GM21515 (cell line): Measurements from ENCODE around the gene UPK3A.
"Not testable (repeated sequence)": the region's sequence is repeated elsewhere in the genome, so short reads cannot be mapped to it uniquely, and the experiment has no call there.

ENCODE experiments used
- ATAC-seq: cut with Tn5 transposase; IDR thresholded peaks from one replicate; pipeline ENCODE4 v1.9.1; 2021; ENCODE audit not compliant: unreplicated experiment

The UPK3A gene

GRCh38 chr22:45278125-45278524 is 6.6 kb upstream of the UPK3A start:
- ATAC-seq = no peak

GRCh38 chr22:45280587-45280980 is 4.2 kb upstream of the UPK3A start:
- no peak for ATAC-seq

GRCh38 chr22:45281010-45281409 is 3.7 kb upstream of the UPK3A start:
- ATAC-seq = no peak

GRCh38 chr22:45285263-45286058 is 712 bp downstream of the UPK3A start:
- no peak for ATAC-seq

- ATAC-seq = no peak
Measured at GRCh38 chr22:45286854-45287551, 2.3 kb downstream of the UPK3A start.

- ATAC-seq = no peak
Measured at GRCh38 chr22:45290410-45290936, 5.7 kb downstream of the UPK3A start.

GRCh38 chr22:45291061-45291930 is 6.5 kb downstream of the UPK3A start:
- no peak for ATAC-seq

- no peak for ATAC-seq
Measured at GRCh38 chr22:45291931-45292290, 7.2 kb downstream of the UPK3A start.

GRCh38 chr22:45292731-45293442 is 8.1 kb downstream of the UPK3A start:
- no peak for ATAC-seq

GRCh38 chr22:45294030-45294429 is 9.3 kb downstream of the UPK3A start:
- no peak for ATAC-seq

GRCh38 chr22:45295004-45295403 is 10.3 kb downstream of the UPK3A start:
- not testable (repeated sequence) for ATAC-seq

- ATAC-seq = no peak
Measured at GRCh38 chr22:45295492-45295891, 10.7 kb downstream of the UPK3A start.

GRCh38 chr22:45296628-45297297 is 12.0 kb downstream of the UPK3A start:
- ATAC-seq = no peak

- ATAC-seq = no peak
Measured at GRCh38 chr22:45298934-45299505, 14.3 kb downstream of the UPK3A start.

GRCh38 chr22:45302751-45303150 is 18.0 kb downstream of the UPK3A start:
- no peak for ATAC-seq

GRCh38 chr22:45303181-45303580 is 18.4 kb downstream of the UPK3A start:
- no peak for ATAC-seq

GRCh38 chr22:45304971-45305370 is 20.2 kb downstream of the UPK3A start:
- no peak for ATAC-seq

- no peak for ATAC-seq
Measured at GRCh38 chr22:45305456-45306075, 20.8 kb downstream of the UPK3A start.

GRCh38 chr22:45306139-45306538 is 21.4 kb downstream of the UPK3A start:
- no peak for ATAC-seq
